ENCODE measurements around the gene DIAPH2. TPM values are rescaled to one million over a fixed set of nuclear protein-coding genes. Genes with fewer than 3 reads are reported as not detected.

The DIAPH2 gene
- total RNA-seq, 2 donors from 2014 or later: 15.2 to 23.3 TPM

- H3K36me3 ChIP-seq (replicated peaks in 1 of 2; ENCODE audit: insufficient read depth in 1 of 2, low read depth in 2 of 2): no peaks in the 10 kb centered on the region
- TF ChIP-seq, protein P1, sequence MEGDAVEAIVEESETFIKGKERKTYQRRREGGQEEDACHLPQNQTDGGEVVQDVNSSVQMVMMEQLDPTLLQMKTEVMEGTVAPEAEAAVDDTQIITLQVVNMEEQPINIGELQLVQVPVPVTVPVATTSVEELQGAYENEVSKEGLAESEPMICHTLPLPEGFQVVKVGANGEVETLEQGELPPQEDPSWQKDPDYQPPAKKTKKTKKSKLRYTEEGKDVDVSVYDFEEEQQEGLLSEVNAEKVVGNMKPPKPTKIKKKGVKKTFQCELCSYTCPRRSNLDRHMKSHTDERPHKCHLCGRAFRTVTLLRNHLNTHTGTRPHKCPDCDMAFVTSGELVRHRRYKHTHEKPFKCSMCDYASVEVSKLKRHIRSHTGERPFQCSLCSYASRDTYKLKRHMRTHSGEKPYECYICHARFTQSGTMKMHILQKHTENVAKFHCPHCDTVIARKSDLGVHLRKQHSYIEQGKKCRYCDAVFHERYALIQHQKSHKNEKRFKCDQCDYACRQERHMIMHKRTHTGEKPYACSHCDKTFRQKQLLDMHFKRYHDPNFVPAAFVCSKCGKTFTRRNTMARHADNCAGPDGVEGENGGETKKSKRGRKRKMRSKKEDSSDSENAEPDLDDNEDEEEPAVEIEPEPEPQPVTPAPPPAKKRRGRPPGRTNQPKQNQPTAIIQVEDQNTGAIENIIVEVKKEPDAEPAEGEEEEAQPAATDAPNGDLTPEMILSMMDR (IDR thresholded peaks at IDR 0.05): no peak
- TF ChIP-seq POLR2A (IDR thresholded peaks at IDR 0.05): no peak
- H3K4me3 ChIP-seq: no peak overlapping the region
- H3K9me3 ChIP-seq: no peaks in the 10 kb centered on the region
- no peak for DNase-seq
- H3K27ac ChIP-seq: no peak overlapping the region
- ATAC-seq: no peak
- no peaks in the 10 kb centered on the region for H3K27me3 ChIP-seq
- intact Hi-C loops (cut with DNase I): no loop called here
- H3K4me1 ChIP-seq: no peaks in the 10 kb centered on the region
Measured at GRCh38 chrX:96929036-96929435, 244.4 kb downstream of the DIAPH2 start.

DNA sequence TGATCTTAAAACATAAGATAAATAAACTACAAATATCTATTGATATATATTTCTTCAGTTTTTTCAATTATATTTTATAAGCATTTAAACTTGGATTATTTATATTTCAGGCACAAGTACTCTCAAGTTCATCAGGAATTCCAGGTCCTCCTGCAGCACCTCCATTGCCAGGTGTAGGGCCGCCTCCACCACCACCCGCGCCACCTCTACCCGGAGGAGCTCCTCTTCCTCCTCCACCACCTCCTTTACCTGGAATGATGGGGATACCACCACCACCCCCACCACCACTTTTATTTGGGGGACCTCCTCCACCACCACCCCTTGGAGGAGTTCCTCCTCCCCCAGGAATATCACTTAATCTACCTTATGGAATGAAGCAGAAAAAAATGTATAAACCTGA is 273.1 kb downstream of the DIAPH2 start:
- Histone ChIP-seq H3K36me3 (replicated peaks in 1 of 2; ENCODE audit: insufficient read depth in 1 of 2, low read depth in 2 of 2) (no peaks in the 10 kb centered on the region), H3K4me3 (no peak overlapping the region), H3K27me3 (no peaks in the 10 kb centered on the region), H3K27ac (no peak overlapping the region), H3K4me1 (no peaks in the 10 kb centered on the region), H3K9me3 (peaks cover 0 to 6% (median 0%) of the 10 kb centered on the region in 3 donors)
- intact Hi-C loops (cut with DNase I): no loop called here
- WGBS, 2 donors: 96 to 98% methylated on average over 4 of the region's 4 CpGs
- no peak for DNase-seq
- TF ChIP-seq, protein P1 (IDR thresholded peaks at IDR 0.05): no peak
- TF ChIP-seq POLR2A (IDR thresholded peaks at IDR 0.05): no peak
- no peak for ATAC-seq

DNA sequence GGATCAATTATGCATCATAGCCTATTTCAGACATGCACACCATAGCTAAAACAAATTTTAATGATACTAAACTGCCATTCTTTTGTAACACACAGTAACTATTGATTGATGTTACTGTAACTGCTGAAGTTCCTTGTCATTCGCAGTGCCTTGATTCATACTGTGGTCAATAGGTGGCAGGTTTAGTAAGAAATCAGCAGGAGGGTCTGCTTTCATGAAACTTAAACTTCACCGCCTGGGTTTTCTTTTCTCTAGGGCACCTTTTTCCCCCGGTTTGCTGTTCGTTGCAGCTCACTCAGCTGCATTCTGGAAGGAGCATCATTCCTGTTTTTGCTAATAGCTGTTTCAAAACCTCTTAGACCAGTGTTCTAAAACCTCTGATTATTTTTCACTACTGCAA is 287.2 kb downstream of the DIAPH2 start:
- no peaks in the 10 kb centered on the region for H3K9me3 ChIP-seq
- H3K4me1 ChIP-seq: no peaks in the 10 kb centered on the region
- WGBS, 2 donors: 84 to 89% methylated on average over 4 of the region's 4 CpGs
- no peaks in the 10 kb centered on the region for H3K27me3 ChIP-seq
- no peak overlapping the region for H3K4me3 ChIP-seq
- DNase-seq (no peak), ATAC-seq (no peak)
- intact Hi-C loops (cut with DNase I): no loop called here
- no peak overlapping the region for H3K27ac ChIP-seq
- no peaks in the 10 kb centered on the region for H3K36me3 ChIP-seq (replicated peaks in 1 of 2; ENCODE audit: insufficient read depth in 1 of 2, low read depth in 2 of 2)
- TF ChIP-seq, protein P1 (IDR thresholded peaks at IDR 0.05): no peak
- TF ChIP-seq POLR2A (IDR thresholded peaks at IDR 0.05): no peak

DNA sequence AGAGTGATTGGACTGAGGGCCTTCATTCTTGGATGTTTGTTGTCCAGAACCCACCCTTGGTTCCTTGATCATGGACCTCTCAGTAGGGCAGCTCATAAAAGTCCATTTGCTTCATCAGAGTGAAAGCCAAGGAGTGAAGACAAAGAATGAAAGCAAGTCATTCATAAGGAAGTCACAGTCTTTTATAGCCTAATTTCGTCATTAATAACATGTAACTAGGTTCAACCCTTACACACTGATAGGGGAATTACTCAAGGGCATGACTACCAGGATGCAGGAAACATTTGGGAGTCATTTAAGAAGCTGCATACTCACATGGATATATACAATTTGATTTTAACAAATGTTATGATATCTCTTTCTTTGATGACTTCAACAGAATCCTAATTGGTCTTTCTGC is 294.3 kb downstream of the DIAPH2 start:
- DNase-seq (no peak), ATAC-seq (no peak)
- no peaks in the 10 kb centered on the region for H3K9me3 ChIP-seq
- WGBS, 2 donors: 83 to 92% methylated on average over 1 of the region's 1 CpG
- no peaks in the 10 kb centered on the region for H3K4me1 ChIP-seq
- TF ChIP-seq, protein P1 (IDR thresholded peaks at IDR 0.05): no peak
- no peak for TF ChIP-seq POLR2A (IDR thresholded peaks at IDR 0.05)
- H3K27ac ChIP-seq: peak overlapping the region in 1 of 4 donors; percentile 1
- no peaks in the 10 kb centered on the region for H3K36me3 ChIP-seq (replicated peaks in 1 of 2; ENCODE audit: insufficient read depth in 1 of 2, low read depth in 2 of 2)
- intact Hi-C loops (cut with DNase I): no loop called here
- H3K4me3 ChIP-seq: no peak overlapping the region
- no peaks in the 10 kb centered on the region for H3K27me3 ChIP-seq

- H3K4me1 ChIP-seq: no peaks in the 10 kb centered on the region
- H3K36me3 ChIP-seq (replicated peaks in 1 of 2; ENCODE audit: insufficient read depth in 1 of 2, low read depth in 2 of 2): no peaks in the 10 kb centered on the region
- DNase-seq (no peak), ATAC-seq (no peak)
- TF ChIP-seq, protein P1 (IDR thresholded peaks at IDR 0.05): no peak
- TF ChIP-seq POLR2A (IDR thresholded peaks at IDR 0.05): no peak
- intact Hi-C loops (cut with DNase I): no loop called here
- no peak overlapping the region for H3K4me3 ChIP-seq
- 100% methylated on average over 1 to 2 of the region's 5 CpGs for WGBS, 2 donors
- H3K27me3 ChIP-seq: no peaks in the 10 kb centered on the region
- no peaks in the 10 kb centered on the region for H3K9me3 ChIP-seq
- no peak overlapping the region for H3K27ac ChIP-seq
Measured at GRCh38 chrX:96979766-96980165, 295.1 kb downstream of the DIAPH2 start.

Data from body of pancreas (tissue), 4 donors.